H1 (cell line): Measurements from ENCODE around the gene NCOA1. TPM values are rescaled to one million over a fixed set of nuclear protein-coding genes. Genes with fewer than 3 reads are reported as not detected.

Source experiments
- CTCF ChIA-PET: fragments of 300-600 bp; sonication (Branson Sonifier 250); formaldehyde crosslinking; loops from one replicate; lab custom pipeline; 2021; ENCODE audit not compliant: partially characterized antibody; lab: Charles Lee
- POLR2A ChIA-PET: fragments of 300-600 bp; sonication (Branson Sonifier 250); formaldehyde crosslinking; loops from one replicate; lab custom pipeline; 2021; ENCODE audit warnings: inconsistent platforms; ENCODE audit not compliant: partially characterized antibody; lab: Charles Lee
- DNase-seq, 2 experiments: peaks; one replicate each; pipeline versions ENCODE4 v3.0.0 to v3.0.0-alpha.2; 2010 to 2022; ENCODE audit warnings: low spot score in 2 of 2, low read depth in 1 of 2, mixed read lengths in 1 of 2
- FAIRE-seq: peaks from 2 replicates; lab custom pipeline; 2011; peaks lifted over from hg19 to GRCh38; lab: Jason Lieb, UNC
- H2AFZ ChIP-seq: 2 replicates; pipeline ENCODE4 v1.8.1; 2012; ENCODE audit warnings: low read length, inconsistent platforms
- H2AK5ac ChIP-seq: 2 replicates; pipeline ENCODE4 v1.6.1; 2013; ENCODE audit warnings: low read depth, low read length
- H2BK120ac ChIP-seq: replicated peaks from 2 replicates; pipeline ENCODE3; 2013; ENCODE audit warnings: low read depth, low read length, inconsistent platforms
- H2BK12ac ChIP-seq: 2 replicates; pipeline ENCODE4 v1.6.1; 2013; ENCODE audit warnings: low read depth, low read length
- H2BK15ac ChIP-seq: 2 replicates; pipeline ENCODE4 v1.6.1; 2013; ENCODE audit warnings: low read length
- H2BK20ac ChIP-seq: 2 replicates; pipeline ENCODE4 v1.6.1; 2013; ENCODE audit warnings: low read length
- H2BK5ac ChIP-seq: 2 replicates; pipeline ENCODE4 v1.6.1; 2013; ENCODE audit warnings: low read depth, low read length
- H3K14ac ChIP-seq: 2 replicates; pipeline ENCODE4 v1.6.1; 2013; ENCODE audit warnings: inconsistent platforms; ENCODE audit not compliant: insufficient read length
- H3K18ac ChIP-seq: 2 replicates; pipeline ENCODE4 v1.6.1; 2013; ENCODE audit warnings: low read length; ENCODE audit errors: extremely low read depth
- H3K23ac ChIP-seq: 2 replicates; pipeline ENCODE4 v1.6.1; 2013; ENCODE audit warnings: inconsistent platforms; ENCODE audit not compliant: insufficient read length
- H3K23me2 ChIP-seq: 2 replicates; pipeline ENCODE4 v1.6.1; 2013; ENCODE audit warnings: low read depth, low read length
- H3K27ac ChIP-seq: 2 replicates; pipeline ENCODE4 v1.6.1; 2011; ENCODE audit warnings: low read depth, low read length, inconsistent platforms
- H3K27me3 ChIP-seq, 4 experiments: replicated peaks in 1 of 4; 1 replicate in 1 of 4; 2 replicates in 3 of 4; pipeline versions ENCODE4 v1.6.1 to v1.8.1; 2011 to 2013; ENCODE audit warnings: low read length in 3 of 4, mild to moderate bottlenecking in 3 of 4, inconsistent platforms in 2 of 4, mixed read lengths in 2 of 4, moderate library complexity in 1 of 4; ENCODE audit not compliant: control insufficient read depth in 3 of 4, insufficient read depth in 3 of 4; ENCODE audit errors: extremely low read depth in 1 of 4
- H3K36me3 ChIP-seq, 4 experiments: 2 replicates each; pipeline versions ENCODE4 v1.6.1 to v1.8.1; 2011 to 2013; ENCODE audit warnings: mild to moderate bottlenecking in 4 of 4, low read length in 3 of 4, moderate library complexity in 2 of 4, control low read depth in 1 of 4, inconsistent platforms in 1 of 4; ENCODE audit not compliant: insufficient read depth in 4 of 4, control insufficient read depth in 2 of 4
- H3K4ac ChIP-seq: replicated peaks from 2 replicates; pipeline ENCODE3; 2013; ENCODE audit warnings: low read length, low read depth, mixed read lengths, inconsistent platforms; ENCODE audit not compliant: insufficient read length
- H3K4me1 ChIP-seq, 4 experiments: replicated peaks in 1 of 4; 1 replicate in 1 of 4; 2 replicates in 3 of 4; pipeline versions ENCODE4 v1.6.1 to v1.8.1; 2011 to 2013; ENCODE audit warnings: low read length in 3 of 4, inconsistent platforms in 2 of 4, mixed read lengths in 1 of 4; ENCODE audit not compliant: insufficient read depth in 4 of 4, control insufficient read depth in 3 of 4
- H3K4me2 ChIP-seq, 2 experiments: 2 replicates each; pipeline versions ENCODE4 v1.6.1 to v1.8.1; 2011 to 2013; ENCODE audit warnings: low read depth in 2 of 2, low read length in 2 of 2, control low read depth in 1 of 2, inconsistent platforms in 1 of 2, mild to moderate bottlenecking in 1 of 2; ENCODE audit not compliant: insufficient read depth in 1 of 2
- H3K4me3 ChIP-seq, 4 experiments: fragments of 200-600, 300-600 bp in 1 of 4; sonication (generic), shearing (Covaris generic), sonication (Bioruptor Twin) in 1 of 4; 2 replicates each; pipeline versions ENCODE4 v1.5.1 to v1.8.1; 2011 to 2016; ENCODE audit warnings: low read length in 4 of 4, low read depth in 3 of 4, control low read depth in 2 of 4, inconsistent platforms in 2 of 4, mild to moderate bottlenecking in 2 of 4, mixed read lengths in 1 of 4, moderate library complexity in 1 of 4; ENCODE audit not compliant: insufficient read depth in 2 of 4; ENCODE audit errors: extremely low read depth in 1 of 4
- H3K56ac ChIP-seq: replicated peaks from 2 replicates; pipeline ENCODE3; 2013; ENCODE audit warnings: low read depth, mild to moderate bottlenecking, mixed read lengths, low read length, inconsistent platforms; ENCODE audit not compliant: insufficient read length
- H3K79me1 ChIP-seq: 2 replicates; pipeline ENCODE4 v1.6.1; 2013; ENCODE audit warnings: low read depth, low read length, control low read depth
- H3K79me2 ChIP-seq, 2 experiments: 2 replicates each; pipeline versions ENCODE4 v1.6.1 to v1.8.1; 2012 to 2013; ENCODE audit warnings: low read length in 2 of 2, mild to moderate bottlenecking in 2 of 2, inconsistent platforms in 1 of 2; ENCODE audit not compliant: insufficient read depth in 2 of 2, control insufficient read depth in 1 of 2
- H3K9ac ChIP-seq, 4 experiments: replicated peaks in 1 of 4; 1 replicate in 1 of 4; 2 replicates in 3 of 4; pipeline versions ENCODE4 v1.6.1 to v1.8.1; 2011 to 2013; ENCODE audit warnings: low read depth in 3 of 4, low read length in 3 of 4, control low read depth in 2 of 4, mild to moderate bottlenecking in 2 of 4, moderate library complexity in 2 of 4, inconsistent platforms in 1 of 4; ENCODE audit errors: extremely low read depth in 1 of 4
- H3K9me3 ChIP-seq, 2 experiments: 2 replicates each; pipeline versions ENCODE4 v1.6.1 to v1.8.1; 2012 to 2013; ENCODE audit warnings: mild to moderate bottlenecking in 2 of 2, moderate library complexity in 2 of 2, control low read depth in 1 of 2, inconsistent platforms in 1 of 2, low read depth in 1 of 2, low read length in 1 of 2, mixed read lengths in 1 of 2; ENCODE audit not compliant: insufficient read depth in 2 of 2
- H4K20me1 ChIP-seq, 2 experiments: replicated peaks in 1 of 2; 2 replicates each; pipeline versions ENCODE3 to v1.8.1; 2011 to 2013; ENCODE audit warnings: inconsistent platforms in 2 of 2, low read length in 2 of 2, mild to moderate bottlenecking in 1 of 2; ENCODE audit not compliant: insufficient read depth in 2 of 2, control insufficient read depth in 1 of 2
- H4K5ac ChIP-seq: 2 replicates; pipeline ENCODE4 v1.6.1; 2013; ENCODE audit warnings: low read length, low read depth, mixed read lengths, inconsistent platforms; ENCODE audit not compliant: insufficient read length
- H4K8ac ChIP-seq: 2 replicates; pipeline ENCODE4 v1.8.0; 2013; ENCODE audit warnings: mild to moderate bottlenecking, moderate library complexity, low read length, inconsistent platforms; ENCODE audit not compliant: insufficient read depth; ENCODE audit errors: extremely low read depth
- H4K91ac ChIP-seq: replicated peaks from 2 replicates; pipeline ENCODE3; 2013; ENCODE audit warnings: low read length, mixed read lengths, inconsistent platforms; ENCODE audit not compliant: insufficient read length
- SIN3A ChIP-seq, 2 experiments: IDR thresholded peaks in 1 of 2; conservative IDR thresholded peaks in 1 of 2; 2 replicates each; pipeline ENCODE4 v1.6.1; 2011 to 2012; ENCODE audit warnings: low read length in 2 of 2, improper control_type of control experiment in 1 of 2, low read depth in 1 of 2, mild to moderate bottlenecking in 1 of 2
- YY1 ChIP-seq: IDR thresholded peaks from 2 replicates; pipeline ENCODE4 v1.6.1; 2011; ENCODE audit warnings: low read depth, mild to moderate bottlenecking, low read length
- WGBS, 2 experiments: shearing (Covaris generic) in 1 of 2; methylation state at CpG; one replicate each; pipeline versions ENCODE4 v1.1.6 to v1.1.7; 2013 to 2015; ENCODE audit warnings: low lambda C conversion rate in 2 of 2, mixed read lengths in 2 of 2, inconsistent platforms in 1 of 2, low coverage in 1 of 2, missing lambda C conversion rate in 1 of 2; ENCODE audit not compliant: insufficient replicate concordance in 2 of 2, insufficient coverage in 1 of 2, insufficient read length in 1 of 2; ENCODE audit errors: extremely low coverage in 1 of 2, missing lambda C conversion rate in 1 of 2; 5-methylcytosine and 5-hydroxymethylcytosine counted together
- polyA plus RNA-seq, 7 experiments: library from polyadenylated mRNA; depleted of rRNA in 3 of 7; stranded (reverse) in 5 of 7; unstranded in 2 of 7; fragments of >200 nt in 5 of 7; fragments of 200-250 nt in 2 of 7; gene quantifications; 1 replicate in 5 of 7; 2 replicates in 1 of 7; 4 replicates in 1 of 7; pipeline versions ENCODE4 v1.2.1 to v1.2.3, GENCODE V29; 2011 to 2013; ENCODE audit warnings: missing spikeins in 2 of 7, mixed read lengths in 2 of 7
- total RNA-seq: library from RNA; stranded (reverse); fragmentation: NEBNext Ultra II Directional; extraction: Animal tissue kit (Norgen Biotek cat#: 25700); gene quantifications from 2 replicates; pipeline ENCODE4 v1.2.1, GENCODE V29; 2021

NCOA1 gene
- total and polyA plus RNA-seq, 2 of the 8 experiments (the other 6 are each of a cell fraction or from before 2014, with no cell fraction given) = 12.8 to 17.9 TPM

DNA sequence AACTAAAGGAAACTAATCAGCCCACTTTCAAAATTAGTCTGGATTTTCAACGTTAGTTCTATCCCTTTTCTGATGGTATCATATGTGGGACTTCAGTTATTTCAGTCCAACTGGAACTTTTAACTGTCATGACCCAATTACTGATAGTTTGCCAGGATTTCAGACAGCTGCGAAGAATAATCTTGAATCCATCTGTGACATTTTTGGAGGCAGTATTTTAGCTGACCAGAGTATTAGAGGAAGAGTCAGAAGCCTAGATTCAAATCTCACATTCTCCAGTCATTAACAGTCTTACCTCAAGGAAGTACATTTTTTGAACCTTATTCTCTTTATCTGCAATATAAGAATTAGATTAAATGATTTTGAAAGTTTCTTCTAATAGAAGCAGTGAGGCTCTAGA is 220.8 kb downstream of the NCOA1 start:
- WGBS, 2 experiments = 96% methylated on average over 2 of the region's 2 CpGs; no CpG with 5 or more reads in 1 of the 2 experiments
- FAIRE-seq = no peak
- TF ChIP-seq YY1 = no peak
- no peak for TF ChIP-seq SIN3A (conservative IDR thresholded peaks at IDR 0.05 in 1 of 2, IDR thresholded peaks at IDR 0.05 in 1 of 2; ENCODE audit: low read depth in 1 of 2, low read length in 2 of 2)

More for the DNA sequence above, 220.8 kb downstream of the NCOA1 start:
- Histone ChIP-seq H2BK5ac (no peak overlapping the region), H2BK15ac (no peak overlapping the region), H3K56ac (no peak overlapping the region), H3K36me3 (no peaks in the 10 kb centered on the region), H2AFZ (no peak overlapping the region), H4K8ac (no peak overlapping the region), H3K79me1 (no peaks in the 10 kb centered on the region), H3K9me3 (no peaks in the 10 kb centered on the region), H4K91ac (no peak overlapping the region), H3K27ac (no peak overlapping the region), H3K27me3 (no peaks in the 10 kb centered on the region), H4K20me1 (no peaks in the 10 kb centered on the region), H3K4me2 (no peak overlapping the region), H2BK12ac (no peak overlapping the region), H3K4me3 (no peak overlapping the region), H3K79me2 (no peaks in the 10 kb centered on the region), H3K4me1 (peaks cover 0 to 3% (median 0%) of the 10 kb centered on the region in 4 experiments; a peak in 1 of 7 replicates), H3K23me2 (no peaks in the 10 kb centered on the region), H3K4ac (no peak overlapping the region), H3K18ac (no peak overlapping the region), H3K9ac (no peak overlapping the region), H2BK20ac (no peak overlapping the region), H2AK5ac (no peak overlapping the region), H2BK120ac (no peak overlapping the region), H4K5ac (no peak overlapping the region), H3K23ac (no peak overlapping the region), H3K14ac (no peak overlapping the region)
- no peak for DNase-seq
- ChIA-PET POLR2A (no interaction called here), CTCF (no interaction called here)
